Activated CD4-positive, alpha-beta memory T cell treated with anti-CD3 and anti-CD28 coated beads, Interleukin-2, amount 10 ng/mL, durations not matched to agents 7 days and 5 days (primary cell): ENCODE measurements around the gene PRKCH. TPM values are rescaled to one million over a fixed set of nuclear protein-coding genes. Genes with fewer than 3 reads are reported as not detected.
A peak's percentile ranks its signal among the peaks of the same experiment; 100 is the strongest.
"Not testable (repeated sequence)": the region's sequence is repeated elsewhere in the genome, so short reads cannot be mapped to it uniquely, and the experiment has no call there.

Experiments used
- CTCF ChIA-PET: fragments of 350-600 bp; sonication (Branson Sonifier 250); formaldehyde crosslinking; loops from one replicate; lab custom pipeline; 2021; ENCODE audit warnings: antibody characterized with exemption, inconsistent platforms; lab: Charles Lee
- POLR2A ChIA-PET: fragments of 350-600 bp; sonication (Branson Sonifier 250); formaldehyde crosslinking; loops from one replicate; lab custom pipeline; 2021; ENCODE audit warnings: antibody characterized with exemption; lab: Charles Lee
- DNase-seq: peaks from one replicate; pipeline ENCODE4 v3.0.0-alpha.2; 2020
- H3K27ac Mint-ChIP-seq: one replicate; pipeline ENCODE4 v1.8.0; 2021; ENCODE audit warnings: mild to moderate bottlenecking, mixed read lengths
- H3K27me3 Mint-ChIP-seq: one replicate; pipeline ENCODE4 v1.8.0; 2021; ENCODE audit warnings: mixed read lengths
- H3K36me3 Mint-ChIP-seq: one replicate; pipeline ENCODE4 v1.8.0; 2021; ENCODE audit warnings: low read depth, mixed read lengths
- H3K4me1 Mint-ChIP-seq: one replicate; pipeline ENCODE4 v1.8.0; 2021; ENCODE audit warnings: mixed read lengths
- H3K4me3 Mint-ChIP-seq: one replicate; pipeline ENCODE4 v1.8.0; 2021; ENCODE audit warnings: mild to moderate bottlenecking, mixed read lengths
- H3K9me3 Mint-ChIP-seq: one replicate; pipeline ENCODE4 v1.8.0; 2021; ENCODE audit warnings: mixed read lengths
- total RNA-seq, 2 experiments: library from RNA; stranded (reverse); gene quantifications; one replicate each; pipeline ENCODE4 v1.2.3, GENCODE V29; 2021

Gene PRKCH
- total RNA-seq, 2 experiments from 2014 or later, result 186 to 195 TPM

DNA sequence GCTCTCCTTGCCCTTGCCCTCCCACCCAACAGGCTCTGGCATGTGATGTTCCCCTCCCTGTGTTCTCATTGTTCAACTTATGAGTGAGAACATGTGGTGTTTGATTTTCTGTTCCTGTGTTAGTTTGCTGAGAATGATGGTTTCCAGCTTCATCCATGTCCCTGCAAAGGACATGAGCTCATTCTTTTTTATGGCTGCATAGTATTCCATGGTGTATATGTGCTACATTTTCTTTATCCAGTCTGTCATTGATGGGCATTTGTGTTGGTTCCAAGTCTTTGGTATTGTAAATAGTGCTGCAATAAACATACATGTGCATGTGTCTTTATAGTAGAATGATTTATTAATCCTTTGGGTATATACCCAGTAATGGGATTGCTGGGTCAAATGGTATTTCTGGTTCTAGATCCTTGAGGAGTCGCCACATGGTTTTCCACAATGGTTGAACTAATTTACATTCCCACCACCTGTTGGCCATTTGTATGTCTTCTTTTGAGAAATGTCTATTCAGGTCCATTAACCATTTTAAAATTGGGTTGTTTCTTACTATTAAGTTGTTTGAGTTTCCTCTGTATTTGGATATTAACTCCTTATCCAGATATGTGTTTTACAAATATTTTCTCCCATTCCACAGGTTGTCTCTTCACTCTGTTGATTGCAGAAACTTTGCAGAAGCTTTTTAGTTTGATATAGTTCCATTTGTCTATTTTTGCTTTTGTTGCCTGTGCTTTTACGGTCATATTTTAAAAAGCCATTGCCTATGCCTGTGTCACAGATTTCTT lies 143.4 kb downstream of the PRKCH start:
- H3K27me3 Mint-ChIP-seq, POLR2A ChIA-PET, H3K9me3 Mint-ChIP-seq, H3K27ac Mint-ChIP-seq, H3K4me3 Mint-ChIP-seq, DNase-seq: not testable (repeated sequence)
- Mint-ChIP-seq H3K4me1 (peaks cover 48% of the 10 kb centered on the region), H3K36me3 (peaks cover 75% of the 10 kb centered on the region)
- CTCF ChIA-PET, result interaction anchor here (1.0 kb wide), 1 partner anchor 7 kb away, joined by 3 read pairs; no protein-coding TSS in a partner anchor

DNA sequence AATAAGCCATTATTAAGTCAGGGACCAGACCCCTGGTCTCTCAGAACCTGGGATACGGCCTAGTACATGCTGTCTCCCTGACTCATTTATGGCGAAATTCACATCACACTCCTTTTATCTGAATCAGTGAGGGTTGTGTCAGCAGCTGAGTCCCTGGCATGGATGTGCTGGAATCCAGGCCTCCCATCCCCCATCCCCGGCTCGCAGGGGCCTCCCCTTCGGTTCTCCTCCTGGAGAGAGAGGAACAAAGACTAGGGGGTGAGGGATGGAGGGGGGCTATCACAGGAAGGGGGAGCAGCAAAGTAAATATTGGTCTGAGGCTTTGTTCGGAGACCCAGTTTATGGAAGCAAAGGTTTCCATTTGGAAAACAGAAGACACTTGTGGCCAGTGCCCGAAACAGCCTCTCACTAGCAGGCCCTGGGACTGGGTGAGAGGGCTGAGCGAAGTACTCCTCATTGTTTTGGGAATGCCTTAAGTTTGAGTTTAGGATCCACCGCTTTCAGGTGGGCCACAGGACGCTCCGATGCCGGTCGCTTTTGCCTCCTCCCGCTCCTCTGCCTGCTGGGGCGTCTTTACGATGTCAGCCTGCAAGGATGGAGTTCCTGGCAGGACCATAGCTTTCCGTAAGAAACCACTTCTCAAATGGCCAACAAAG lies 145.0 kb downstream of the PRKCH start:
- CTCF ChIA-PET, result no interaction called here
- H3K4me1 Mint-ChIP-seq, result peaks cover 51% of the 10 kb centered on the region

DNA sequence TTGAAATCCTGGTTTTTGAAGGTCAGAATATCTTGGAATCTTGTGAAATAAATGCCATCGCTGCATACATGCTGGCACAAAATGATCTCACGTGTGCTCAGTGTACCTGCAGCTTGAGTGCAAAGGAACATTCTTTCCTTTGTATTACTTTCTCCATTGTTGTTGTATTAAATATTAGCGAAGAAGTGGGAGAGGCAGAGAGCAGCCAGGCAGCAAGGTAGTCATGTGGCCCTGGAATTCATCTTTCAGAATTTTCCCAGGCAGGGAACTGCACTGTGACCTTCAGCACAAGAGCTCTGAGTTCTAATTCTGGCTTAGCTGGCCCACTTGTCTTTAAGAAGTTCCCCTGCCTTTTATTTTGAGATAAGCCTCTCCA lies 145.5 kb downstream of the PRKCH start:
- Mint-ChIP-seq H3K9me3 (peaks cover 2% of the 10 kb centered on the region), H3K4me1 (peaks cover 51% of the 10 kb centered on the region), H3K27me3 (no peaks in the 10 kb centered on the region), H3K36me3 (peaks cover 76% of the 10 kb centered on the region), H3K27ac (no peak overlapping the region), H3K4me3 (no peak overlapping the region)
- POLR2A ChIA-PET, result interaction anchor here (1.4 kb wide), 1 partner anchor 9 kb away, joined by 3 read pairs; no protein-coding TSS in a partner anchor
- DNase-seq, result no peak
- CTCF ChIA-PET, result no interaction called here

More for the DNA sequence above, 145.0 kb downstream of the PRKCH start:
- Mint-ChIP-seq H3K4me3 (no peak overlapping the region), H3K27ac (no peak overlapping the region), H3K36me3 (peaks cover 78% of the 10 kb centered on the region), H3K9me3 (peaks cover 2% of the 10 kb centered on the region), H3K27me3 (no peaks in the 10 kb centered on the region)
- POLR2A ChIA-PET, result interaction anchor here (1.4 kb wide), 1 partner anchor 9 kb away, joined by 3 read pairs; no protein-coding TSS in a partner anchor
- no peak for DNase-seq

DNA sequence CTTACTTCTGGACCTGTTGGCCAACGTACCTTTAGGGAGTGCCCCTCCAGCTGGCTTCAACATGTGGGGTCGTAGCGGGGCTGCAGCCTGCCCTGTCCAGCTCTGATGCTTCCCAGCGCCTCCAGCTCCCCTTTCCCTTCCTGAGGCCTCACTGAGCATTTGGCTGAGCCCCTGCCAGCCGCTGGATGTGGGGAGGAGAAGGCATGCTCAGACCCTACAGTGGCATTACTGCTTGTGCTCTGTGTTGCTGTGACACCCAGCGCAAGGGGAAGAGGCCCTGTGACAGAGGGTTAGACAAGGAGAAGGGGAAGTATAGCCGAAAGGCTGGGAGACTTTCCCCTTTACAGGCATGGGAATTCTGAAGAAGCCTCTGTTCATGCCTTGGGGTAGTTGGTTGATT lies 145.9 kb downstream of the PRKCH start:
- POLR2A ChIA-PET, result no interaction called here
- CTCF ChIA-PET, result no interaction called here
- peaks cover 53% of the 10 kb centered on the region for H3K4me1 Mint-ChIP-seq
- H3K27ac Mint-ChIP-seq, result no peak overlapping the region
- DNase-seq, result no peak
- H3K36me3 Mint-ChIP-seq, result peaks cover 74% of the 10 kb centered on the region
- H3K4me3 Mint-ChIP-seq, result no peak overlapping the region
- peaks cover 2% of the 10 kb centered on the region for H3K9me3 Mint-ChIP-seq
- H3K27me3 Mint-ChIP-seq, result no peaks in the 10 kb centered on the region

DNA sequence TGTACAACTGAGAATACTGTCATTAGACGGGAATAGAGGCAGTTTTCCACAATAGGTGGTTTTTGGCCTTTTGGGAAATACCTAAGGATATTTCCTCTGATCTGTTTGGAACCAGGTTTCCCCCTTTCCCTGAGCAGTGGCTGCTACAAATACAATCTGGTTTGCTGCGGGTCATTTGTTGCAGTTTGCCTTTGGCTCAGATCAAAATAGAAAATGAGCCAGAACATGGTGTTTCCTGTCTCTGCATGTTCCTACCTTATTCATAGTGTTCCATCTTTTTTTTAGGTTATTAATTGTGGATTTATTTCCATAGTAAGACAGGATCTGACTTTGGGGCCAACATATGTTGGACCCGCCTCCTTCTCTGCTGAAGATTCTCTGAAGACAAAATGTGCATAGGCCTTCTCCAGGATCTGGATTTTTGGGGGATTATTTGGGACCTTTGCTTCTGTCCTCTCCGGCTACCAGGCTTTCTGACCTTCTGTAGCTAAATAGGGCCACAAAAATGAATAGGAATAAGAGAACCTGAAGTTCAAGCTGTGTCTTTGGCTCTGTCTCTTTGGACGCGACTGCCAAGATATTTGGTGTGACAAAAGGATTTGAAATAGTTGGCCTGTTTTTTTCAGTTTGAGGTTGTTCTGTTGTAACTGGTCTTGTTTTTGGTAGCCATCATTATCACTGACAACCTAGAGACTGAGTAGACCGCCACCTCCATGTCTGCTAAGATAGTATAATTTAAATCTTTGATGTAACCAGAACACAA lies 146.9 kb downstream of the PRKCH start:
- CTCF ChIA-PET, result no interaction called here
- Mint-ChIP-seq H3K27me3 (no peaks in the 10 kb centered on the region), H3K4me1 (peaks cover 57% of the 10 kb centered on the region), H3K27ac (no peak overlapping the region), H3K4me3 (no peak overlapping the region), H3K9me3 (peaks cover 2% of the 10 kb centered on the region), H3K36me3 (peaks cover 71% of the 10 kb centered on the region)
- POLR2A ChIA-PET, result no interaction called here
- DNase-seq, result no peak

DNA sequence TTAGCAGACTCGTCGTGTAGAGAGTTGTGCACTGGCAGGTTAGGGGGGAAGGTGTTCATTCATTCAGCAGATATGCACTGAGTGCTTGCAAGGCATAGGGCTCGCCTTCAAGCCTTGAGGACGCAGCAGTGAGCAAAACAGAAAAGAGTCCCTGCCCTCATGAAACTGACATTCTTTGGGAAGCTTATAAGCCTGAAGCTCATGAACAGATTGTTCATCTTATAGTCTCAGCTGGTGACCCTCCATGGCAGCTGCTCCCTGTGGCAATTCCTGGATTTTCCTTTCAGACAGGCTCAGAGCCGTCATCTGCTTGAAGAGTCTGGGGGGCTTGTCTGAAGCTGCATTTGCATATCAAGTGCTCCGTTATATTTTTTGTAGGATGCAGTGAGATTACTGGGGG lies 148.4 kb downstream of the PRKCH start:
- no peak overlapping the region for H3K4me3 Mint-ChIP-seq
- H3K27me3 Mint-ChIP-seq, result no peaks in the 10 kb centered on the region
- ChIA-PET CTCF (interaction anchor here (0.5 to 3.0 kb wide), 5 partner anchors 9 to 419 kb away, joined by 3 to 12 read pairs (median 3); no protein-coding TSS in a partner anchor), POLR2A (interaction anchor here (0.8 to 4.8 kb wide), 5 partner anchors 34 to 279 kb away, joined by 3 to 25 read pairs (median 10); partner anchors contain the start of gene PRKCH)
- no peaks in the 10 kb centered on the region for H3K9me3 Mint-ChIP-seq
- H3K27ac Mint-ChIP-seq, result no peak overlapping the region
- DNase-seq, result no peak
- H3K4me1 Mint-ChIP-seq, result peaks cover 66% of the 10 kb centered on the region
- H3K36me3 Mint-ChIP-seq, result peaks cover 66% of the 10 kb centered on the region

DNA sequence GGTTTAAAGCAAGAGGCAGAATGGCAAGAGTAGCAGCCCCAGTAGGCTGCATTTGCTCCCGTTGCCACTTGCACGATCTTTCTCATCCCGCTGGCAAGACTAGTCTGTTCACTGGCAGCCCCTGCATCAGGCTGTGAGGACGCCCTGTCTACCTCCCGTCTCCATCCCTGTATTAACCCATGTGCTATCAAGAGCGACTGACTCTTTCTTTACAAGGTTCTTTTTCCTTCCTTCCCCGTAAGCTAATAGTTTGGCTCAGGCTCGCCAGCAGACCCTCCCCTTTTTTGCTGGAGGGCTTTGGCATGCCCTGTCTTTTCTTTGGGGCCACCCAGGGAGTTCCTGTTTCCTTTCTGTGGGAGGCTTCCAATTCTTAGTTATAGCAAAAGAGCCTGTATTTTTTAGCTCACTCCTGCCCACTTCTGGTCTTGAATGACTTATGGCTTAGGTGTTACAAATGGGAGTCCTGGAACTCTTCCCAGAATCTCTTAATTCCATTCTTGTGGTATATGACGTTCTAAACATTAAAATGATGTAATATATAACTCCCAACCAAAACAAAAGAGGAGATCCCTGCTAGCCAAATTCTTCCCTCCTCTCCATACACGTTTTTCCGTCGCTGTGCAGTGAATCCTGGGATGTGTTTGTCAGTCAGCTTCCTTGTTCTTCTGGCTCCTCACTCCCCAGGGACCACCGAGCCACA lies 149.0 kb downstream of the PRKCH start:
- CTCF ChIA-PET, result interaction anchor here (0.5 to 3.0 kb wide), 7 partner anchors 10 to 418 kb away, joined by 3 to 12 read pairs (median 4); partner anchors contain the start of gene TMEM30B
- Mint-ChIP-seq H3K4me3 (no peak overlapping the region), H3K27me3 (no peaks in the 10 kb centered on the region), H3K9me3 (no peaks in the 10 kb centered on the region), H3K27ac (peak overlapping the region; percentile 88), H3K4me1 (peaks cover 71% of the 10 kb centered on the region), H3K36me3 (peaks cover 66% of the 10 kb centered on the region)
- no peak for DNase-seq
- POLR2A ChIA-PET, result interaction anchor here (1.2 to 4.8 kb wide), 9 partner anchors 19 to 292 kb away, joined by 3 to 27 read pairs (median 9); partner anchors contain the start of genes HIF1A, PRKCH and SNAPC1

DNA sequence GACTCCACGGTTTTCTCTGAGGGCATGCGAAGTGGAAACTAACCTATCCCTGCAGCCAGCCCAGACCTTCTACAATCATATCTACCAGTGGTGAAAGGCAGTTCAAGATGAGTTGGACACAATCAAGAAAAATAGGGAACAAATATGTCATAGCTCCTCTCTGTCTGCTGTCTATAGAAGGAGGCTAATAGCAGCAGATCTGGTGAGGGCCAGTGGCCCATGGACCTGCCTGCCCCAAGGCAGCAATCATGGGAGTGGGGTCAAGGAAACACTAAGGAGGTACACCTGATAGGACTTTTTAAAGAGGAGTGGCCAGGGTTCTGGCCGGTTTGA lies 149.5 kb downstream of the PRKCH start:
- Mint-ChIP-seq H3K9me3 (no peaks in the 10 kb centered on the region), H3K4me3 (peak overlapping the region; percentile 55), H3K27me3 (no peaks in the 10 kb centered on the region), H3K36me3 (peaks cover 62% of the 10 kb centered on the region), H3K4me1 (peaks cover 73% of the 10 kb centered on the region), H3K27ac (peak overlapping the region; percentile 88)
- no peak for DNase-seq
- ChIA-PET CTCF (interaction anchor here (1.3 to 3.0 kb wide), 6 partner anchors 9 to 367 kb away, joined by 3 to 12 read pairs (median 5); partner anchors contain the start of genes SNAPC1 and TMEM30B), POLR2A (interaction anchor here (1.1 to 4.8 kb wide), 11 partner anchors 9 to 291 kb away, joined by 3 to 27 read pairs (median 6); partner anchors contain the start of genes HIF1A, PRKCH and SNAPC1)

DNA sequence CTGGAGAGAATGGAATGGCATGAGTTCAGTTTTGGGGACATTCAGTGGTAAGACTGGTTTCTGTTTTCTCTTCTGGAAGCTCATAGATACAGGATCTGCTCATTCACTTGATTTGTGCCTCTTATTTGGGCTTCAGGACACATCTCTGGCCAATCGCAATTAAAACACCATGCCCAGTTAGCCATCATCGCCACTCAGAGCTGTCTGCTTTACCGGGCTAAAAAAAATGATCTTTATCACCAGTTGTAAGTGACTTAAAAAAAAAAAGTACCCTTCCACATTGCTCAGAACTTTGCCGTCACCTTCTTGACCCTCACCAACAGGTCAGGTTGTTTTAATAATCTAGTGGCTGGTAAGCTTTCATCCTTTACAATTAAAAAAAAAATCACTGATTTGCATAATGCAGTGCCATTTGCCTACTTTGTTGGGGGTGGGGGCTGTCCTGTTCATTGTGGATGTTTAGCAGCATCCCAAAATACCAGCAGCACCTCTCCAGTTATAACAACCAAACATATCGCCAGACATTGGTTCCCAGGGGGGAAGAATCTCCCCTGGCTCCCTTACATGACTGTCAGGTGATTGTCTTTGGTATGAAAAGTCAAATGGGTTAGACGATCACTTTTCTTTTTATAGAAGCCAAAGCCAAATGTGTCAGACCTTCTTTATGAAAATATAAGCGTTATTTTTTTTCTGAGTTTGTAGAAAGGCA lies 150.1 kb downstream of the PRKCH start:
- Mint-ChIP-seq H3K27me3 (no peaks in the 10 kb centered on the region), H3K36me3 (peaks cover 65% of the 10 kb centered on the region), H3K4me3 (peak overlapping the region; percentile 74), H3K4me1 (peaks cover 78% of the 10 kb centered on the region), H3K27ac (peak overlapping the region; percentile 88), H3K9me3 (no peaks in the 10 kb centered on the region)
- DNase-seq, result no peak
- CTCF ChIA-PET, result interaction anchor here (0.8 to 3.0 kb wide), 11 partner anchors 7 to 366 kb away, joined by 3 to 12 read pairs (median 4); partner anchors contain the start of genes SNAPC1 and TMEM30B
- POLR2A ChIA-PET, result interaction anchor here (0.9 to 8.6 kb wide), 23 partner anchors 9 to 291 kb away, joined by 3 to 80 read pairs (median 5); partner anchors contain the start of genes HIF1A, PRKCH and SNAPC1

DNA sequence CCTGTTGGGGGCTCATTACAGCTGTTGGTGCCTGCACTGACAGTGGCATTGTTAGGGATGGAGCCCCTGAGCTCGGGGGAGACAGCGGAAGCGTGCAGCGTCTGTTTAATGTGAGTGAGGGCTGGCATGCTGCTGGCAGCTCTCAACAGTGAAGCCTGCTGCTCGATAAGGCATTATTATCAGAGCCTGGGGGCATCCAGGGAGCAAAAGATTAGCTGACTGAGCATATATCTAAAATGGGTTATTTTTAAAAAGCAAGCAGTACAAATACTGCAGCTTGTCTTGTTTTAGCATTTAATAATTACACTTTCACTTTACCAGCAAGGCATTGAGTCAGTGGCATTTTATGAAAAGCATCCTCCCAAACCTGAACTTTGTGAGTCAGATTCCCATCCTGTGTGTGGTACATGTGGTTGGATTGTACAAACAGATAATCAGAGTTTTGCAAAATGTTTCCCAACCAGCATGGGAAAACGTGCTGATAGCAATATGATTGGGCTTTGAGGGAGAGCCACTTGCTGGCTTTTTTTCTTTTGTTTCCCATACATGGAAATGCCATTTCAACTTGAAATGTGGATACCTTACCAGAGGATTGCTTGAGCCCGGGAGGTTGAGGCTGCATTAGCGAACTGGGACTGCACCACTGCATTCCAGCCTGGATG lies 150.8 kb downstream of the PRKCH start:
- peak; percentile 46 for DNase-seq
- Mint-ChIP-seq H3K4me1 (peaks cover 85% of the 10 kb centered on the region), H3K36me3 (peaks cover 62% of the 10 kb centered on the region), H3K9me3 (no peaks in the 10 kb centered on the region), H3K4me3 (peak overlapping the region; percentile 74), H3K27ac (peak overlapping the region; percentile 88), H3K27me3 (no peaks in the 10 kb centered on the region)
- ChIA-PET CTCF (interaction anchor here (0.8 to 2.3 kb wide), 7 partner anchors 8 to 290 kb away, joined by 3 to 7 read pairs (median 3); partner anchors contain the start of genes SNAPC1 and TMEM30B), POLR2A (interaction anchor here (0.6 to 8.6 kb wide), 26 partner anchors 8 to 290 kb away, joined by 3 to 80 read pairs (median 4); partner anchors contain the start of genes HIF1A, PRKCH and SNAPC1)
